Small intestine (tissue), 7 donors: ENCODE measurements around the gene HRH1. TPM values are rescaled to one million over a fixed set of nuclear protein-coding genes. Genes with fewer than 3 reads are reported as not detected.
A peak's percentile ranks its signal among the peaks of the same experiment; 100 is the strongest.

Source experiments
- DNase-seq, 2 donors: peaks; one replicate each; pipeline versions ENCODE4 v3.0.0 to v3.0.0-alpha.2; 2013
- FAIRE-seq: peaks from 2 replicates; lab custom pipeline; 2012; peaks lifted over from hg19 to GRCh38; lab: Jason Lieb, UNC
- H3K27ac ChIP-seq, 3 donors: one replicate each; pipeline ENCODE4 v1.5.1; 2013; ENCODE audit warnings: low read length in 2 of 3, mild to moderate bottlenecking in 2 of 3, control low read depth in 1 of 3, inconsistent platforms in 1 of 3, low read depth in 1 of 3, moderate library complexity in 1 of 3
- H3K27me3 ChIP-seq, 3 donors: one replicate each; pipeline ENCODE4 v1.6.1; 2013; ENCODE audit warnings: low read length in 3 of 3, inconsistent platforms in 1 of 3; ENCODE audit not compliant: control insufficient read depth in 3 of 3, insufficient read depth in 3 of 3
- H3K36me3 ChIP-seq, 3 donors: one replicate each; pipeline ENCODE4 v1.6.1; 2013; ENCODE audit warnings: low read length in 3 of 3, inconsistent platforms in 1 of 3, low read depth in 1 of 3, mild to moderate bottlenecking in 1 of 3, moderate library complexity in 1 of 3; ENCODE audit not compliant: control insufficient read depth in 3 of 3, insufficient read depth in 2 of 3
- H3K4me1 ChIP-seq, 3 donors: one replicate each; pipeline ENCODE4 v1.6.1; 2013; ENCODE audit warnings: low read length in 2 of 3, inconsistent platforms in 1 of 3, low read depth in 1 of 3, mild to moderate bottlenecking in 1 of 3, moderate library complexity in 1 of 3; ENCODE audit not compliant: control insufficient read depth in 3 of 3, insufficient read depth in 2 of 3
- H3K4me3 ChIP-seq, 3 donors: one replicate each; pipeline ENCODE4 v1.5.1; 2013; ENCODE audit warnings: low read length in 3 of 3, control low read depth in 1 of 3, inconsistent platforms in 1 of 3, low read depth in 1 of 3, mild to moderate bottlenecking in 1 of 3, moderate library complexity in 1 of 3
- H3K9me3 ChIP-seq, 2 donors: one replicate each; pipeline ENCODE4 v1.6.1; 2013; ENCODE audit warnings: low read depth in 1 of 2, low read length in 1 of 2; ENCODE audit not compliant: control insufficient read depth in 2 of 2, insufficient read depth in 1 of 2
- WGBS, 3 donors: extraction: QIAGEN DNeasy Blood & Tissue Kit; methylation state at CpG; one replicate each; pipeline ENCODE4 v1.1.7; 2013; 5-methylcytosine and 5-hydroxymethylcytosine counted together
- polyA plus RNA-seq, 4 donors: library from polyadenylated mRNA; stranded (reverse) in 3 of 4; unstranded in 1 of 4; fragments of 200-250 nt in 3 of 4; fragments of 120-200 nt in 1 of 4; gene quantifications; one replicate each; pipeline versions ENCODE4 v1.2.1 to v1.2.3, GENCODE V29; 2013
- donor health status: healthy with polysubstance abuse.
- donor health status: control.
- donor health status: control.
- donor health status: Bipolar disorder and iron deficiency.
- donor health status: healthy.

Gene HRH1
- polyA plus RNA-seq, 4 donors = 1.1 to 3.8 (median 1.5) TPM

- Histone ChIP-seq H3K36me3 (no peaks in the 10 kb centered on the region), H3K9me3 (no peaks in the 10 kb centered on the region), H3K4me1 (no peaks in the 10 kb centered on the region), H3K27me3 (peaks cover 0 to 4% (median 0%) of the 10 kb centered on the region in 3 donors), H3K4me3 (no peak overlapping the region), H3K27ac (no peak overlapping the region)
- DNase-seq (no peak), FAIRE-seq (no peak)
- 77 to 82% (median 82%) methylated on average over 6 of the region's 6 CpGs for WGBS, 3 donors
Measured at GRCh38 chr3:11146773-11147660, 7.3 kb upstream of the HRH1 start.

DNA sequence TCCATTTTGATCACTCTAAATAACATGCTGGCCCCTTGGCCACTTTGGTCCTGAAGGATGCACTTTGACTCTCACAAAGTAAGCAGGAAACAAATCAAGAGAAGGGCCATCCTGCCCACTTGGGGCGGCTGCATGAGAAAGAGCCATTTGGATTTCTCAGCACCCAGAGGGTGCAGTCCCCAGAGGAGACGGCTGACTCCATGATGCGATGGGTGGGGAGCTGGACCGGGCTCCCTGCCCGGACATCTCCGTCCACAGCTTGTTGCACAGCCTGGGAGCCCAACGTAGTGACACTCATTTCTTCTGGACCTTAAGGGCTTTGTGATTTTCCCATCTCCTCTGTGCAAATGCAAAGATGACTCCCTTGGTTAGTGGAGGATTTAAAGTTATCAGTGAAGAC lies 4.0 kb upstream of the HRH1 start:
- H3K36me3 ChIP-seq = no peaks in the 10 kb centered on the region
- 79 to 91% (median 83%) methylated on average over 7 of the region's 7 CpGs for WGBS, 3 donors
- H3K9me3 ChIP-seq = no peaks in the 10 kb centered on the region
- FAIRE-seq (no peak), DNase-seq (no peak)
- no peak overlapping the region for H3K4me3 ChIP-seq
- no peaks in the 10 kb centered on the region for H3K4me1 ChIP-seq
- H3K27me3 ChIP-seq = peaks cover 0 to 31% (median 4%) of the 10 kb centered on the region in 3 donors
- no peak overlapping the region for H3K27ac ChIP-seq

GRCh38 chr3:11152301-11152700 lies 2.0 kb upstream of the HRH1 start:
- FAIRE-seq = no peak
- no peak for DNase-seq
- no peaks in the 10 kb centered on the region for H3K36me3 ChIP-seq
- H3K27me3 ChIP-seq = peaks cover 0 to 40% (median 4%) of the 10 kb centered on the region in 3 donors
- no peaks in the 10 kb centered on the region for H3K4me1 ChIP-seq
- H3K4me3 ChIP-seq = no peak overlapping the region
- H3K27ac ChIP-seq = no peak overlapping the region
- no peaks in the 10 kb centered on the region for H3K9me3 ChIP-seq
- WGBS, 3 donors = 59 to 74% (median 66%) methylated on average over 2 of the region's 2 CpGs

- no peaks in the 10 kb centered on the region for H3K36me3 ChIP-seq
- DNase-seq = no peak
- no peak for FAIRE-seq
- 3 to 6% (median 5%) methylated on average over 10 of the region's 10 CpGs for WGBS, 3 donors
- H3K4me3 ChIP-seq = peak overlapping the region in 1 of 3 donors; percentile 9
- H3K27ac ChIP-seq = peak overlapping the region in 1 of 3 donors; percentile 32
- no peaks in the 10 kb centered on the region for H3K9me3 ChIP-seq
- peaks cover 0 to 44% (median 4%) of the 10 kb centered on the region in 3 donors for H3K27me3 ChIP-seq
- H3K4me1 ChIP-seq = no peaks in the 10 kb centered on the region
Measured at GRCh38 chr3:11154953-11155325, 646 bp downstream of the HRH1 start.

- 7 to 9% (median 9%) methylated on average over 8 of the region's 8 CpGs for WGBS, 3 donors
- Histone ChIP-seq H3K9me3 (no peaks in the 10 kb centered on the region), H3K27me3 (peaks cover 0 to 46% (median 4%) of the 10 kb centered on the region in 3 donors), H3K4me3 (peak overlapping the region in 1 of 3 donors; percentile 9), H3K4me1 (no peaks in the 10 kb centered on the region), H3K27ac (no peak overlapping the region), H3K36me3 (no peaks in the 10 kb centered on the region)
- DNase-seq (peak; percentile 59 to 64), FAIRE-seq (no peak)
Measured at GRCh38 chr3:11155341-11156025, 1.2 kb downstream of the HRH1 start.

DNA sequence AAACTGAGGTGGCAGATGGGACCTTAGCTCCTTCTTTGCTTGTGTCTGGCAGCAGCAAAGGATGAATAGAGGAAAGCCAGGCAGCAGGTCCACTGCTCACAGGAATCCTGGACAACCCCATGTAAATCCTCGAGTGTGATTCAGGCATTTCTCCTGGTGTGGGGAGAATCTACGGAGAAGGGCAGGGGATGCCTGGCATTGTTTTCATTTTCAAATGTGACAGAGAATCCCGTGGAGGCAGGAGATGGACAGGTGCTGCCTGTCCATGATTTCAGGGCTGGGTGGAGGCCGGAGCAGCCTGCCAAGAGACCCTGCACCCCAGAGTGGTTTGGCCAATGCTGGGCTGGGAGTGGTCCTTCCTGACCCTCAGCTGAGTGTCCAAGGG lies 1.7 kb downstream of the HRH1 start:
- FAIRE-seq (no peak), DNase-seq (no peak)
- peaks cover 0 to 43% (median 4%) of the 10 kb centered on the region in 3 donors for H3K27me3 ChIP-seq
- H3K4me1 ChIP-seq = no peaks in the 10 kb centered on the region
- H3K9me3 ChIP-seq = no peaks in the 10 kb centered on the region
- no peak overlapping the region for H3K27ac ChIP-seq
- no peaks in the 10 kb centered on the region for H3K36me3 ChIP-seq
- no peak overlapping the region for H3K4me3 ChIP-seq
- 69 to 74% (median 71%) methylated on average over 4 of the region's 4 CpGs for WGBS, 3 donors

DNA sequence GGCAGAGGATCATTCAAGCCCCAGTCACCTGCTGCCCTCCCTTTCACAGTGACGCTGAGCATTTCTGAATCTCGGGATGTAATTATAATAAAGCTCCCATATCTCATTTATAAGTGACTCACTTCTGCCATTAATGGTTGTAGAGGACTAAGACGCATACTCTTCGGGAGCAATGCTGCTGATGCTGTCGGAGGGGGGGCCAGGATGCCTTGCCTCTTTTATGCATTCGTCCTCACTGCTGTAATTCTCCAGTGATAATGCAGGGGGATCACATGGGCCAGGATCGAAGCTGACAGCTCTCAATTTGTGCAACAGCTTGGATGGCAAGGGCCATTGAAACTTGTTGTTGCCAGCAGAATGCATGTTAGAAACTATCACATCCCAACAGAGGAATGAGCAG lies 3.1 kb downstream of the HRH1 start:
- 29 to 78% (median 56%) methylated on average over 7 of the region's 7 CpGs for WGBS, 3 donors
- Histone ChIP-seq H3K27me3 (peaks cover 0 to 38% (median 4%) of the 10 kb centered on the region in 3 donors), H3K4me3 (no peak overlapping the region), H3K4me1 (no peaks in the 10 kb centered on the region), H3K36me3 (no peaks in the 10 kb centered on the region), H3K27ac (no peak overlapping the region), H3K9me3 (no peaks in the 10 kb centered on the region)
- DNase-seq = no peak
- no peak for FAIRE-seq

DNA sequence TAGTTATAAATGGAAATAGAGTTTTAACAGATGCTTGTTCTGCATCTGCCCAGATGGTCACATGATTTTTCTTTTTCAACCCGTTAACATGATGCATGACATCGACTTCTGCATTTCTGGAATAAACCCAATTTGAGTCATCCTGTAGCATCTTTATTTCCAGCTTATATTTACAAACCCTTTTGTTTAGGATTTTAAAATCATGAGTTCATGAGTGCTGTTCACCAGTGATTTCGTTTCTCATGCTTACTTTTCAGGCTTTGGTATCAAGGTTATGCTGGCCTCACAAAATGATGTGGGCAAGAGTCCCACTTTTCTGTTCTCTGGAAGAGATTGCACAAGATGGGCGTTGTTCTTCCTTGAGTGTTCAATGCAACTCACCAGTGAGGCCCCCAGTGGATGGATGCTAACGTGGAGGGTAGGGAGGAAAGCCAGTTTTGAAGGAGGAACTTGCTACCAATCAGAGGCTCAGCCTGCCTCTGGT lies 5.2 kb downstream of the HRH1 start:
- Histone ChIP-seq H3K4me1 (no peaks in the 10 kb centered on the region), H3K27ac (peak overlapping the region in 1 of 3 donors; percentile 53), H3K36me3 (no peaks in the 10 kb centered on the region), H3K9me3 (no peaks in the 10 kb centered on the region), H3K4me3 (no peak overlapping the region), H3K27me3 (peaks cover 0 to 23% (median 0%) of the 10 kb centered on the region in 3 donors)
- FAIRE-seq (no peak), DNase-seq (no peak)
- WGBS, 3 donors = 30 to 35% (median 33%) methylated on average over 5 of the region's 5 CpGs
